Stimulated activated CD8-positive, alpha-beta memory T cell treated with anti-CD3 and anti-CD28 coated beads, Interleukin-2, amount 100 ng/mL, for 48 hours (primary cell): Measurements from ENCODE around the gene GPAM.
A peak's percentile ranks its signal among the peaks of the same experiment; 100 is the strongest.
"Not testable (repeated sequence)": the region's sequence is repeated elsewhere in the genome, so short reads cannot be mapped to it uniquely, and the experiment has no call there.

Experiments
- DNase-seq, 2 donors: peaks; one replicate each; pipeline ENCODE4 v3.0.0-alpha.2; 2020; ENCODE audit warnings: low read depth in 2 of 2

GPAM gene, protein sequence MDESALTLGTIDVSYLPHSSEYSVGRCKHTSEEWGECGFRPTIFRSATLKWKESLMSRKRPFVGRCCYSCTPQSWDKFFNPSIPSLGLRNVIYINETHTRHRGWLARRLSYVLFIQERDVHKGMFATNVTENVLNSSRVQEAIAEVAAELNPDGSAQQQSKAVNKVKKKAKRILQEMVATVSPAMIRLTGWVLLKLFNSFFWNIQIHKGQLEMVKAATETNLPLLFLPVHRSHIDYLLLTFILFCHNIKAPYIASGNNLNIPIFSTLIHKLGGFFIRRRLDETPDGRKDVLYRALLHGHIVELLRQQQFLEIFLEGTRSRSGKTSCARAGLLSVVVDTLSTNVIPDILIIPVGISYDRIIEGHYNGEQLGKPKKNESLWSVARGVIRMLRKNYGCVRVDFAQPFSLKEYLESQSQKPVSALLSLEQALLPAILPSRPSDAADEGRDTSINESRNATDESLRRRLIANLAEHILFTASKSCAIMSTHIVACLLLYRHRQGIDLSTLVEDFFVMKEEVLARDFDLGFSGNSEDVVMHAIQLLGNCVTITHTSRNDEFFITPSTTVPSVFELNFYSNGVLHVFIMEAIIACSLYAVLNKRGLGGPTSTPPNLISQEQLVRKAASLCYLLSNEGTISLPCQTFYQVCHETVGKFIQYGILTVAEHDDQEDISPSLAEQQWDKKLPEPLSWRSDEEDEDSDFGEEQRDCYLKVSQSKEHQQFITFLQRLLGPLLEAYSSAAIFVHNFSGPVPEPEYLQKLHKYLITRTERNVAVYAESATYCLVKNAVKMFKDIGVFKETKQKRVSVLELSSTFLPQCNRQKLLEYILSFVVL

DNA sequence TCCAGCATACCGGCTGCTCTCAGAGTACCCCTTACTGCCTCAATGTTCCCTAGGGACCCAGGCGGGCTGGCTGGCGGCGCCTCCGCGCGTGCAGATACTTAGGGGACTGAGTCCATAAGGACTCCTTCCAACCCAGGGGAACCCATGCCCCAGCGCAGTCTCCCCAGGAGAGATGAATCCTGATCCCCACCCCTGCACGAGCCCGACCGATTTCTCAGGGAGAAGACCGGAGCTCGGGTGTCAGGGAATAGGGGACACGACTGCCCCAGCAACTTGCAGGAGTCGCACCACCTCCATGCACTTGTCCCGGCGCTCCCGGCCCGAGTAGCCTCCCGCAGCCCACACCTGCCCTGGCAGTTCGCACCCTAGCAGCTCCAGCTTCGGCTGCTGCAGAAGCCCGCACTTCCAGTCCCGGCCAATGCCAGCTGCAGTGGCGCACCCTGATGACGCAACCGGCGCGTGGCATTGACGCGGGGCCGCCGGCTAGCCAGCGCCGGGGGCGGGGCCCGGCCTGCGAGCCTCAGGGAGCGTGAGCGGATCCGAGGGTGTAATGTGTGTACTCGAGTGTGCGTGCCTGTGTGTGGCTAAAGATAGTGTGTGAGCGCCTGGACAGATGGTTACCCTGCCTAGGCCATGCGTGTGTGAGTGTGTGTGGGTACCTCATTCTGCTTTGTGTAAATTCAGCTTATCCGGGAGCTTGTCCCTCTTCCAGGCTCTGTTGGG, at the start of gene GPAM:
Gene GPAM (minus strand): TSS at position 437 of the 723 bp plus-strand sequence. CDS start 1,981 bp downstream, outside the sequence.
- DNase-seq, result peak; percentile 96 to 98

GRCh38 chr10:112232670-112233069, 49.1 kb upstream of the GPAM start:
- DNase-seq, result no peak

GRCh38 chr10:112231602-112232400, 48.2 kb upstream of the GPAM start:
- no peak for DNase-seq

DNA sequence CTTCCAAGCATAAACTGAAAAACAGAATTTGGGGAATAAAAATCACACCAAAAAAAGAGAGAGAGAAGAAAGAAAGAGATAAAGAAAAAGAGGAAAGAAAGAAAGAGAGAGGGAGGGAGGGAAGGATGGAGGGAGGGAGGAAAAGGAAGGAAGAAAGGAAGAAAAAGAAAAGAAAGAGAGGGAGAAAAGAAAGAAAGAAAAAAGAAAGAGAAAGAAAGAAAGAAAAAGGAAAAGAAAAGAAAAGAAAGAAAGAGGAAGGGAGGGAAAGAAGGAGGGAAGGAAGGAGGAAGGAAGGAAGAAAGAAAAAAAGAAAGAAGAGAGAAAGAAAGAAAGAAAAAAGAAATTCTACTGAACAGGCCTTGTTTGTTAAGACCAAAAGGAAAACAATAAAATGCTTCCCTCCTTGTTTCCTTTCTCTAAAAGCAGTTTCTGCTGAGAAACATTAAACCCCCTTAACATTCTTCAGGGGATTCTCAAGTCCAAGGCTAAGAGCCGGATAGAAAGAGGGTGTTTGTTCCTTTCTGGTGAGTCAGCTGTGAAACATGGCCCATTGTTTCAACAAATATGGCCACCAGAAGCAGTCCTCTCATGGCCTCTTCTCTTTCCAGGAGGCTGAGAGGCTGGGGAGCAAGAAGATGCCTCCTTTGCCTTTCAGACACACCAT, 46.9 kb upstream of the GPAM start:
- DNase-seq, result no peak

GRCh38 chr10:112229901-112230300, 46.3 kb upstream of the GPAM start:
- DNase-seq, result no peak

- DNase-seq, result no peak
Measured at GRCh38 chr10:112229096-112229495, 45.5 kb upstream of the GPAM start.

DNA sequence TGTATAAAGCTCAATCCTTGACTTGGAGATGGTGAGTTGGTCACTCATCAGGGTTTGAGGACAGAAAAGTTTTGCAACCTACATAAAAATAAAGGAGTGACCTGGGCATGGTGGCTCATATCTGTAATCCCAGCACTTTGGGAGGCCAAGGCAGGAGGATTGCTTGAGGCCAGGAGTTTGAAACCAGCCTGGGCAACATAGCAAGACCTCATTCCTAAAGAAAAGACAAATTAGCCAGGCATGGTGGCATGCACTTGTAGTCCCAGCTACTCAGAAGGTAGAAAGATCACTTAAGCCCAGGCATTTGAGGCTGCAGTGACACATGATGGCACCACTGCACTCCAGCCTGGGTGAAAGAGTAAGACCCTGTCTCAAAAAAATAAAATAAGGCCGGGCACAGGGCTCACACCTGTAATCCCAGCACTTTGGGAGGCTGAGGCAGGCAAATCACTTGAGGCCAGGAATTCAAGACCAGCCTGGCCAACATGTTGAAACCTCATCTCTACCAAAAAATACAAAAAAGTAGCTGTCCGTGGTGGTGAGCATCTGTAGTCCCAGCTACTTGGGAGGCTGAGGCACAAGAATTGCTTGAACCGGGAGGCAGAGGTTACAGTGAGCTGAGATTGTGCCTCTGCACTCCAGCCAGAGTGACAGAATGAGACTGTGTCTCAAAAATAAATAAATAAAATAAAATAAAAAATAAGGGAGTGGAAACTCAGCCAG, 45.0 kb upstream of the GPAM start:
- not testable (repeated sequence) for DNase-seq

DNA sequence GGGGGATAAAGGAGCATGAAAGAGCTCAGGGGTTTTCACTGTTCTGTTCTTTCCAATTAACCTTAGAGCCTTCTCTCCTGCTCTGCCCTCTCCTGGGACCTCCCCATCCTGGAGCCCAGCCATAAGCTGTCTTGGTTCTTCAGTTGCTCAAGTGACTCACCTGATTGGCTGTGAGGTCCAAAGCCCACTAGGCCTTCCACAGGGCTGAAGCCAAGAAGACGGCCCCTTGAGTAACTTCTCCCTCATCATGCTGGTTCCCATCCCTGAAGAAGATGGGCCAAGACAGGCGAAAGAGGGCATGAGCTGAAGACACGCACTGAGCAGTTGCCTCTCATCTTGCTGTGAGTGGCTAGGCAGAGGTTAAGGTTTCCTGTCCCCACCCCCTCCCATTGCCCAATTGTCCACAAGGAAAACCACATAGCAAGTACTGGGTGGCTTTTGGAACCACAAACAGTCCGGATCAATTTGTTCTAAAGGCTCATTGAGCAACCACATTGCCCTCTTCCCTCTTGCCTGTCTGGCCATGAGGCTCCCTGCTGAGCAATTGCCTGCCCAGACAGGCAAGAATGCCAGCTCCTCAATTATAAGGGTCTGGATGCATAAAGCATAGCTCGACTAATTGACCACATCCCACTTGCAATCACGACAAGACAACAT, 43.9 kb upstream of the GPAM start:
- DNase-seq, result no peak

DNA sequence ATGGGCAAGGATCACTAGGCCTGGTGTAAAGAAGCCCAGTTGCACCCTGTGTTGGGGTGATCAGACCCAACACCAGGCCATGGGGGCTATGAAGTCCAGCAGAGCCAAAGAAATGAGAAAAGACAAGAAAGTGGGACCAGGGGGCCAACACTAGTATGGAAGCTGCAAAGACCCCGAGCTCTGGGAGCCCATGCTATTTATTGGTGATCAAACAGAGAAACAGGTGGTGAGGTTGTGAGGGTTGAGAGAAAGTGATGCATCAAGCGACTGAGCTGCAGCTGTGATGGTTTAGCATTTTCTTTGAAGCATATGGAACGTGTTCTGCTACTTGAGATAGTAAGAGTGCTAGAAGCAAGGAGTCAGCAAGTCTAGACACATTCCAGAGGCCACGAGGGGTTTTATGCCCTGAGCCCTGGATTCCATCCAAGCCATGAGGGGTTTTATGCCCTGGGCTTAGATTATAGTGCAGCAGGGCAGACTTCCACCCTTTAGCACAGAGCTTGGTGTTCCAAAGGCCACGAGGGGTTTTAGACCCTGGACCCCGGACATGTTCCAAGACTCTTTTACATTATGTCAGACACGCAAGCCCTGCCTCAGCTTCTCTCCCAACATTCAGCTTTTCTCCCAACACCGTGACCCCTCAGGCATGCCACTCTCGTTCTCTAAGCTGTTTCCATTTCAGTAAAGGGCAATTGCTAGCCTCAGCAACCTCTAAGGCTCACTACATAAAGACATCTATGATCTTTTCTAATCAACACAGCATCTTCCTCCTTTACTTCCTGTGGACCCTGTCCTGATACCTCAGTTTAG, 43.1 kb upstream of the GPAM start:
- DNase-seq, result no peak

- DNase-seq, result no peak
Measured at GRCh38 chr10:112225771-112226438, 42.3 kb upstream of the GPAM start.

DNA sequence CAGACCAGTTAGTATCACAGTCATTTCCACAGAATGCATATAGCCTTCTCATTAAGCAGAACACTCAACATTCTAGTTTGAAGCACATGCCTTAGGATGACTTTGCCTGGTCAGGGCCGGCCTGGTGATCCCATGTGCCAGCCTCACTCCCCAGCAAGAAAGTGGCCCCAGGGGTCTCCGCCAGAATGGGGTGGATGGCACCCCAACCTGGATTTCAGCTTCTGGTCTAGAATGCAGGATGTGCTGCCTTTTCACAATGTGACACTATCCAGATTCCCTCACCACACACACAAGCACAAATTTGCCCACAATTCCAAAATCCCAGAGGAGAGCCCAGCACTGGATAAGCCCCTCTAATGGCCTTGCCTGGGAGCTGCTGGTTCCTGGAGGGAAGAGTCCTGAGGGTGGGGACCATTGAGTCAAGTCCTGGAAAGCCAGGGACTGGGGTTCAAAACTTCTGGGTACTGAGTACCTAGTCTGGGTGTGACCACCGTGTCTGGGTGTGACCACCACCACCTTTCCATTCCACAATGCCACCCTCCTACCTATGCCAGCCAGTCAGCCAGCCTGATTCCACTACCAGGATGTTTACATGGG, 41.5 kb upstream of the GPAM start:
- DNase-seq, result no peak

- DNase-seq, result no peak
Measured at GRCh38 chr10:112223725-112224124, 40.2 kb upstream of the GPAM start.

DNA sequence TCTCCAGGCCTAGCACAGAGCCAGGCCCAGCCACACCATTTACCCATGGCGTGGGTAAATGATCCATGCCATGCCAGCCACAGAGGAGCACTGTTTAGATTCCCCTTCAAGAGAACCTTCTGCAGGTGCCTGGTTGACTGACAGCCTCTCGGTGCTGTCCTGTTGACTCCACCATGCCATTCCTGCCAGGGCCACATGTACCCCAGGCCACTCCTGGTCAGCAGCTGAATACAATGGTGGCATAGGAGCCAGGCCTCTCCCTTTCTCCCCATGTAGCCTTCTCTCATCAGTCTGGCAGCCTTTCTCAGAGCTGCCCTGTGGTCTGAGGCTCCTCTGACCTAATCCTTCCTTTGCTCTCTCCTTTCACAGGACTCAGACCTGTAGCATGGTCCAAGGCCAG, 39.2 kb upstream of the GPAM start:
- DNase-seq, result no peak

GRCh38 chr10:112221545-112221944, 38.0 kb upstream of the GPAM start:
- DNase-seq, result no peak

DNA sequence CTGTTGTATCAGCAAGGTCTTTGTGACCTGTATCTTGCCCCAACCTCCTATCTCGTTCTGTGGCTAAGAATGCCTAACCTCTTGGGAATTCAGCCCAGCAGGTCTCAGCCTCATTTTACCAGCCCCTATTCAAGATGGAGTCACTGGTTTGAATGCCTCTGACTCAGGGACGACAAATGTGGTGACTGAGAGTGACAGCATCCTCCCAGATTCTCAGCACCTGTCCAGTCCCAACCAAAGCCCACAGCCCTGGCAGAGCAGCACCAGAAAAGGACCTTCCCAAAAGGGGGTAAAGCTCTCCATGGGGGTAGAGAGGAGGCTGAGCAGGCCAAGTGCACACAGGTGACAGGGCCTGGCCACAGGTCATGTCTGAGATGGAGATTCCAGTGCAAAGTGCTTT, 35.4 kb upstream of the GPAM start:
- DNase-seq, result no peak

DNA sequence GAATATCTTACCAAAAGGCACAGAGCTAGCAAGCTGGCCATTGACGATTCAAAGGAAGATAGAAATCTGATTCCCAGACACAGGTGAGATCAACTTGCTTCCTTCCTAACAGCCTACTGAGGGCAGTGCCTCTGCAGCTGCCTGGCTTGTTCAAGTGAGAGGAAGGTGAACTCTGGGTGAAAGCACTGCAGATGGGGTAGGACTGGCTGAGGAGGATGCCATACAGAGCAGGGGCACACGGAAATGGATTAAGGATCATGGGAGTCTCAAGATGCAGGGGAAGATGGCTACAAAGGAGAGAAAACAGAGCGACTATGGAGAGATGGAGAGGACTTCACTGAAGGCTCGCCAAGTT, 34.4 kb upstream of the GPAM start:
- no peak for DNase-seq

DNA sequence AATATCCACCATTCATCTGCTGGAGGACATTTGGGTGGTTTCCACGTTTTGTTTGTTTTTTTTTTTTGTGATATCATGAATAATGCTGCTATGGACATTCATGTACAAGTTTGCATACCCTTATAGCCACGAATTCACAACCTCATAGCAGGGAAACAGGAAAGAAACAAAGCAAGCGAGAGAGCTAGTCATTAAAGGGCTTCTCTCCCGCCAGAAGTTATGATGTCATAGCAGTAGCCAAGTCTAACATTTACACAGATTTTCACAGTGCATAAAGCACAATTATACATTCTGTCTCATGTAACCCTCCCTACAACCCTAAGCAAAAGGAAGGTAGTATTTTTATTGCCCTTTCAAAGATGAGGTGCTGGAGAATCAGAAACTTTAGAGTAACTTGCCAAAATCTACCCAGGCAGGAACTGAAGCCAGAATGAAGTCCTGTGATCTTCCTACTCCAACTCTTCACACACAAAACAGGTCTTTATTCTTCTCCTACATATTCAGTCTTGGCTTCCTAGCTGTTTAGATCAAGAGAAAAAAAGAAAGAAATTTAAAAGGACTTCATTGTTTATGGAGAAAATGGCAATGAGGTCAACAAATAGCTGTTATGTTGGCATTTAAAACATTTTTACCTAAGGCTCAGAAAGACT, 33.9 kb upstream of the GPAM start:
- DNase-seq, result no peak
